NCI-H1436 (cell line): ENCODE results near the gene LACTBL1.
A peak's percentile ranks its signal among the peaks of the same experiment; 100 is the strongest.

ENCODE experiments used
- DNase-seq: peaks from one replicate; lab custom pipeline; 2025; lab: John Stamatoyannopoulos, UW

LACTBL1 gene

GRCh38 chr1:22944346-22945055, 28.2 kb downstream of the LACTBL1 start:
- no peak for DNase-seq

GRCh38 chr1:22941257-22941656, 31.4 kb downstream of the LACTBL1 start:
- DNase-seq: no peak

- no peak for DNase-seq
Measured at GRCh38 chr1:22936681-22937080, 36.0 kb downstream of the LACTBL1 start.

GRCh38 chr1:22935433-22935832, 37.2 kb downstream of the LACTBL1 start:
- DNase-seq: no peak

- DNase-seq: no peak
Measured at GRCh38 chr1:22932803-22933470, 39.7 kb downstream of the LACTBL1 start.

GRCh38 chr1:22930240-22930912, 42.3 kb downstream of the LACTBL1 start:
- peak; percentile 53 for DNase-seq

GRCh38 chr1:22925111-22925510, 47.6 kb downstream of the LACTBL1 start:
- DNase-seq: no peak

- no peak for DNase-seq
Measured at GRCh38 chr1:22922640-22923039, 50.0 kb downstream of the LACTBL1 start.

- no peak for DNase-seq
Measured at GRCh38 chr1:22921452-22922126, 51.1 kb downstream of the LACTBL1 start.

GRCh38 chr1:22920734-22921451, 51.8 kb downstream of the LACTBL1 start:
- no peak for DNase-seq

- DNase-seq: no peak
Measured at GRCh38 chr1:22920026-22920733, 52.5 kb downstream of the LACTBL1 start.

GRCh38 chr1:22919341-22920025, 53.2 kb downstream of the LACTBL1 start:
- DNase-seq: no peak

GRCh38 chr1:22918644-22919043, 54.0 kb downstream of the LACTBL1 start:
- DNase-seq: no peak

GRCh38 chr1:22917989-22918388, 54.7 kb downstream of the LACTBL1 start:
- DNase-seq: no peak

- DNase-seq: peak; percentile 64
Measured at GRCh38 chr1:22916471-22916820, 56.2 kb downstream of the LACTBL1 start.

GRCh38 chr1:22915816-22916470, 56.7 kb downstream of the LACTBL1 start:
- DNase-seq: no peak

GRCh38 chr1:22915231-22915630, 57.4 kb downstream of the LACTBL1 start:
- DNase-seq: no peak

- no peak for DNase-seq
Measured at GRCh38 chr1:22914633-22915217, 57.9 kb downstream of the LACTBL1 start.

GRCh38 chr1:22914156-22914555, 58.5 kb downstream of the LACTBL1 start:
- DNase-seq: no peak
